GM10266 (cell line): Measurements from ENCODE around the gene PNPLA1.
"Not testable (repeated sequence)": the region's sequence is repeated elsewhere in the genome, so short reads cannot be mapped to it uniquely, and the experiment has no call there.

Source experiments
- DNase-seq: peaks from one replicate; pipeline ENCODE4 v3.0.0; 2012; ENCODE audit errors: extremely low spot score
- CTCF ChIP-seq: IDR thresholded peaks from 2 replicates; pipeline ENCODE4 v1.5.1; 2012; ENCODE audit warnings: mild to moderate bottlenecking, low read depth; ENCODE audit not compliant: control insufficient read depth, insufficient read depth; ENCODE audit errors: missing control alignments

PNPLA1 gene

GRCh38 chr6:36336208-36336710 is 66.4 kb downstream of the PNPLA1 start:
- no peak for DNase-seq
- no peak for TF ChIP-seq CTCF

- no peak for TF ChIP-seq CTCF
- peak; percentile 44 for DNase-seq
These were observed 67.0 kb downstream of the PNPLA1 start, which contains the start of gene BNIP5 for GRCh38 chr6:36336779-36337241. Gene BNIP5 (minus strand): TSS chr6:36336888. CDS start chr6:36330690, 6,198 bp downstream.

GRCh38 chr6:36337814-36338213 is 68.0 kb downstream of the PNPLA1 start:
- no peak for TF ChIP-seq CTCF
- no peak for DNase-seq

- not testable (repeated sequence) for DNase-seq
These were observed 68.4 kb downstream of the PNPLA1 start for GRCh38 chr6:36338223-36338622.

GRCh38 chr6:36339146-36339545 is 69.3 kb downstream of the PNPLA1 start:
- no peak for TF ChIP-seq CTCF
- no peak for DNase-seq

- DNase-seq: no peak
- TF ChIP-seq CTCF: no peak
These were observed 70.4 kb downstream of the PNPLA1 start for GRCh38 chr6:36340306-36340617.

- DNase-seq: peak; percentile 65
- peak; percentile 95 for TF ChIP-seq CTCF
These were observed 71.0 kb downstream of the PNPLA1 start for GRCh38 chr6:36340618-36341454.

GRCh38 chr6:36343109-36343680 is 73.3 kb downstream of the PNPLA1 start:
- no peak for TF ChIP-seq CTCF
- DNase-seq: no peak
